HG03342 (cell line): ENCODE results near the gene TRPC1.

Experiments used
- ATAC-seq: cut with Tn5 transposase; IDR thresholded peaks from one replicate; pipeline ENCODE4 v1.9.1; 2021; ENCODE audit warnings: mild to moderate bottlenecking, moderate library complexity; ENCODE audit not compliant: unreplicated experiment

Gene TRPC1

DNA sequence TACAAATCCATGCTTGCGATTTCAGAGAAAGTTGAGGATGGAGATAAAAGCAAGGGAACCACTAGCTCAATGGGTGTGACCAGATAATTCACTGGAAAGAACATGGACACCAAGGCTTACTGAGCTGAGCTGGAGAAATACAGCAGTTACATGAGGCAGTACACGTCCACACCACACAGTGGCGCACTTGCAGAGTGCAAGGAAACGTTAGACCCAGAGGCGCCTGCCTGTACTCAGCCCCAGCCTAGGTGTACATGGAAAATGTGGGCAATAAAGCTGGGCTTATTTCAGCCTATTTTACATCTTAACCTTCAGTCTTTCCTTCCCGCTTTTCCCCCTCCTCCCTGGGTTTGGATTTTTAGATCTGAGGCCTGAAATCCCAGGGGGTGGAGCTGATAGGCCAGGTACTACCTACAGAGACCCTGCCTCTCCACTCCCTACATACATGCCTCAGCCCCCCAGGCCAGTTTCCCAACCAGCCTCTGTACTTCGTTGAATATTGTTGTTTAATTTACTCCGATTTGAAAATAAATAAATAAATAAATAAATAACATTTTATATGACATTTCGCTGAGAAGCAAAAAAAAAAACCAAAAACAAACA, 105.0 kb downstream of the TRPC1 start:
- ATAC-seq = peak; percentile 99

DNA sequence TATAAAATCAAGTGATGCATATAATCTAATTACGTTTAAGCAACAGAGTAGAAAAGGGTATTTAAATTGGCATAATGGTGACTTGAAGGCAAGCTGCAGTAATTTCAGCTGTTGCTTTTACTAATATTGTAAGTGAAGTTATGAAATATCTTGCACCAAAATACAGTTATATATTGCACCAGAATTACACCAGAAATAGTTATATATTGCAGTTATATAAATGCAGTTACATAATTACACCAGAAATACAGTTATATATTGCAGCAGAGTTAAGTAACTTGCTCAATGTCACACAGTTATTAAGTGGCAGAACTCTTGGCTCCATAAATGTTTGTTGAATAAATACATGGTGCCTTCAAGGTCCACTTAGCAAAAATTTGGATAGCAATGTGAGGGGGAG, 113.7 kb downstream of the TRPC1 start:
- no peak for ATAC-seq

DNA sequence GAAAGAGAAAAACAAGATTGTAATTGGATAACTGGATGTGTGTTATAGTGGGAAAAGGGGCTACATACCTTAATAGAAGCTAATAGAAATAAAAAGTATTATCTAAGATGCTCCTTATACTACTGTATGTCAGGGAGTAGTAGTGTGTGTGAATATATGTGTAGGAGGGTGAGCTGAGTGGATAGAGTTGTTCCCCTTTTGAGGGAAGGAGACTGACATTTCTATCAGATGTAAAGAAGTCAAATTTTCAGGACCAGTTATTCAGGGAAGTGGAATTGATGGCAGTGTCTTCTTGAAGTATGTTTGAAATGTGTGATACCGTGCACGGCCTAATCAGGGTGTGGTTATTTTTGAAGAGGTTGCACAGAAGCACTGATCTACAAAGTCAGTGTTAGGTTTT, 116.0 kb downstream of the TRPC1 start:
- ATAC-seq = no peak

DNA sequence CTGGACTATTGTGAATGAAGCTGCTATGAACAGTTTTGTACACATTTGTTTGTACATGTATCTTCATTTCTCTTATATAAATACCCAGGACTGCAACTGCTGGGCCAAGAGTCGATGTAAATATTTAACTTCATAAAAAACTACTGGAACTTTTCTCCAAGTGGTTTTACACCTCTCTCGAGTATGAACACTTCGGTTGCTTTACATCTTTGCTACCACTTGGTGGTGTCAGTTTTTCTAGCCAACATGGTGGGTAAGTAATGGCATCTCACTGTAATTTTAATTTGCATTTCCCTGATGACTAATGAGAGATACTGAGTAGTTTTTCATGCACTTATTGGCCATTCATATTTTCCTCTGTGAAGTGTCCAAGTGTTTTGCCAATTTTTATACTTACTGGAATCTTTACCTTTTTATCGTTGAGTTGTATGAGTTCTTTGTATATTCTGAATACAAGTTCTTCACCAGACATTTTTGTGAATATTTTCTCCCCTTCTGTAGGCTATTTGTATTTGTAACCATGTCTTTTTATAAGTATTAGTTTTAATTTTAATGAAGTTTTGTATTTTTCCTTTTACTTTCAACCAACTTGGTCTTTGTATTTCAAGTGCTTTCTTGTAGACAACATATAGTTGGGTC, 120.6 kb downstream of the TRPC1 start:
- ATAC-seq = no peak

DNA sequence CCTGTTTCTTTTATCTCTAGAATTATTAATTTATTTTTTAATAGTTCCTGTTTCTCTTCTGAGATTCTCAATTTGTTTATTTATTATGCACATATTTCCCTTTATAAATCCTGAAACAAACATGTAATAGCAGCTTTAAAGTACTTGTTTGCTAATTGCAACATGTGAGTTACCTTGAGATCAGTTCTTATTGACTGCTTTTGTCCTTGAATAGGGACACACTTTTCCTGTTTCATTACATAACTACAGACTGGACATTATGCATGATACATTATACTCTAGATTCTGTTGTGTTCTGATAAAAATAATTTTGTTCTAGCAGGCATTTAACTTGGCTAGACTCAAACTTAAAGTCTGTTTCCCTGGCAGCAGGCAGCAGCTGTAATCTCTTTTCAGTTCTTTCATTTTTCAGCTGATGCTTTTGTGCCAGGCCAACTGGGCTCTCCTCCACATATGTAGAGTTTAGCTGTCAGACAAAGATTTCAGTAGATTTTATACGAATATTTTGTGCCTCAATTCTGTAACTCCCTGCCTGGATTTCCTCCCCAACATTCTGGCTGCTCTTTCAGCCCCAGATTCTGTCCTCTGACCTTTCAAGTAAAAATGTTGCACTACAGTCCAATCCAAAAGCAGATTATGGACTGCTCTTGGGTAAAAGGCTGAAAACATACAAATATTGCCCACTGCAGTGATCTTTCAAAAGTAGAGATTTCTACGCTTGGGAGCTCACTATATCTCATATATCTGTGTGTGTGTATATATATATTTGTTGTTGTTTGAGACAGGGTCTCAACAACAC, 123.1 kb downstream of the TRPC1 start:
- ATAC-seq = no peak

DNA sequence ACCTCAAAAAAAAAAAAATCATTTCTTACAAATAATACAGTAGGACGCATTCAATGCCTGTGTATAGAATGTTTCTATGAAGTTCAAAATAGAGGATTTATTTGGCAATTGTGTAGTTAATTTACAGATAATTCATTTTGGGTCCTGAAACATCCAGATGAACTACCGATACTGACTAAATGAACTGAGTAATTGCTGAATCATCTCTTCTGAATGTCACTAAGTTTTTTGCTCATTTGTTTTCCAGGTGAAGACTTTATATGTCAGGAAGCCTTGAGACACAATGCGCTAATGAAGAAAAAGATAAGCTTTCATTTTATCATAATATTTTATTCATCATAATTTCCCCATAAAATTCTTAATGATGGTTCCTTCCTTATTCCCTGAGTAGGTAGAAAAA, 125.3 kb downstream of the TRPC1 start:
- ATAC-seq = no peak

DNA sequence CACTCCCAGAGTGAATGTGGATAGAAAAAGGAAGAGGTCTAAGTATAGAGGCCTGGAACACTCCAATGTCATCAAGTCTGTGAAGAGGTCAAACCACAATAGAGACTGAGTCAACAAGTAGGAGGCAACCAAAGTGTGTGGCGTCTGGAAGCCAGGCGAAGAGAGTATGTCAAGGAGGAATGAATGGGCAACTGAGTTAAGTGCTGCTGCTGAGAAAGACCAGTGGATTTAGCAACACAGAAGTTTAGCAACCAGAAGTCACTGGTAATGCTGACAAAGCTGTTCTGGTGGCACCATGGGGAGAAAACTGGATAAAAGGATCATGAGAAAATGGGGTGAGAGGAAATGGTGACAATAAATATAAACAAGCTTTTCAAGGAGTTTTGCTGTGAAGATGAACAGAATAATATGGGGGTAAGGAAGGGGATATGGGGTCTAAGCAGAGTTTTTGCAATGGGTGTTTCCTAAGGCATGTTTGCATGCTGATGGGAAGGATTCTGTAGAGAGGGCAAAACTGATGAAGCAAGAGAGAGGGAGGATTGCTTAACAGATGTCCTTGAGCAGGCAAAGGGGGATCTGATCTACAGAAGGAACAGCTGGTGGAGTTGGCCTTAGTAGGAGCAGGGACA, 126.7 kb downstream of the TRPC1 start:
- ATAC-seq = no peak

DNA sequence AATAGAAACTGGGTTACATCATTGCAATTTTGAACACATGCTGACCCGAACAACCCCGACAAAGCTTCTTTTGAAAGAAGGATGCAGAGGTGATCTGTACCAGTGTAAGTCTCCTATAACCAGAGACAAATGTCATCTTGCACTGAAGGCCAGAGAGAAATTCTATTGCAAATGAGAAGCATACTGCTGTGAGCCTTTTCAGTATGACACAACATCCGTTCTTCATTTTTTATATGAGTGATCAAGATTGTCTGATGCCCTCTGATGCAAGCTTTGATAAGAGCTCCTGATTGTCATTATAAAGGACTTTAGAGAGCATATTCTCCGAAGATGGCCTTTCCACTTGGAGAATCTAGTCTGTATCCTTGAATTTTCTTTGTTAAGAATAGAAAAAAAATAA, 128.2 kb downstream of the TRPC1 start:
- ATAC-seq = no peak

DNA sequence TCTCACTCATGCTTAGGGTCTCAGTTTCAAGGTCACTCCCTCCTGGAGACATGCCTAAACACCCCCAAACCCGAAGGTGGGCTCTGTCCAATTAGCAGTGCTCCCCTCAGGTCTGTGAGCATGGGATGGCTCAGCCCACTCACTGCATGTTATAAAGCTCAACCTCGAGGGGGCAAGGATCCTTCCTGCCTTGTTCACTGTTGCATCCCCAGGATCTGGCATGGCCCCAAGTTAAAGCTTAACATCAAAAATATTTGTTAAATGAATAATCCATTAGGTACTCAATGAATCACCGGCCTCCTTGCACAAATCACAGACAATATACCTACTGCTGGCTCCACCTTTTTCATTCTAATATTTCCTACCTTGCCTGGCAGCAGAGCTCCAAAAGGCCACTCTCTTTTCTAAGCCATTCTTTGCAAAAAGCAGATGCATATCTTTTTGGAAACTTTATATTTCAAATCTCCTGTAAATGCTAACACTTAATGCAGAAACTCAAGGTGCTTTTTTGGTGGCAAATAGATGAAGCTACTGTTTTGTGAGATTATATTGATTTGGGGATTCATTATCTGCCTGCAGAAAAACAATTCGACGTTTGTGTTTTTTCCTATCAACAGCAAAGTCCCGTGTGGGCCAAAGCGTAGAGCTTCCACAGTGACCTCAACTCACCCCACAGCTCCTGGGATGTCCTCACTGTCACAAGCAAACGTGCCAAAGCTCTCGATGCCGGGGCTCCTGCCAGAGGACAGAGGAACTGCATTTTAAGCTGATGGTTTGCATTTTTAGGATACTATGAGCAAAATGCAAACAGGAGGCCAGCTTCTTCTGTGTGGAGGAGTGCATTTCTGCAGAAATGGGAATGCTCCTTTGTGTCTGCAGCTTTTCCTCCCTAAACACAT, 129.7 kb downstream of the TRPC1 start:
- ATAC-seq = no peak

DNA sequence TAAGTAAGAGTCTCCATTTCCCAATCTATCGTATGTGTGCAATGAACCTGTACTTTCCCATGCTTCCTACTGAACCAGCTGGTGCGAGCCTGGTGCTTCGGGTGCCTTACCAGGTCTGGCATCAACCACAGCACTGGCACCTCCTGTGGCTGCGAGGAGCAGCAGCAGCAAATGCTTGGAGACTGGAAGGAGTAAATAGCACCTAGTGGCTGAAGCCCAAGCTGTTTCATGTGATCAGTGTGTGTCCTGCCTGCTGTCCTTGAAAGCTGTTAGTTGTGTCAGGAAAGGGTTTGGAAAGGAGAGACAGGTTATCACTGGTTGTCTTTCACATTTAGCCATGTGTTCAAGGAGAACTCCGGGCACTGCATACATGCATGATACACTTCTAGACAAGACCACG, 133.2 kb downstream of the TRPC1 start:
- no peak for ATAC-seq
